ENCODE measurements around the gene MYH11. TPM values are rescaled to one million over a fixed set of nuclear protein-coding genes. Genes with fewer than 3 reads are reported as not detected.

The MYH11 gene
- total and polyA plus RNA-seq, 5 donors = 70.6 to 420 (median 110) TPM

- intact Hi-C loops (cut with DNase I) = loop anchor here (5.0 kb wide), 1 partner anchor 252 kb away; no protein-coding TSS in a partner anchor
- H3K4me3 ChIP-seq (ENCODE audit: low read length) = no peak overlapping the region
- ATAC-seq (peak; percentile 82 to 84), DNase-seq (peak; percentile 49 to 77 (median 60))
- peak overlapping the region; percentile 85 for H3K27ac ChIP-seq (ENCODE audit: low read length)
- H3K9me3 ChIP-seq (ENCODE audit: control insufficient read depth, low read length) = no peaks in the 10 kb centered on the region
- H3K4me1 ChIP-seq (ENCODE audit: control insufficient read depth, insufficient read depth, low read length) = peaks cover 2% of the 10 kb centered on the region
- 42% methylated on average over 7 of the region's 7 CpGs for WGBS
- no peaks in the 10 kb centered on the region for H3K27me3 ChIP-seq (ENCODE audit: control insufficient read depth, insufficient read depth)
These were observed 18.0 kb upstream of the MYH11 start for GRCh38 chr16:15874745-15875314.

- WGBS = 95% methylated on average over 1 of the region's 1 CpG
- no peak for ATAC-seq
These were observed 16.9 kb upstream of the MYH11 start for GRCh38 chr16:15873737-15874136.

GRCh38 chr16:15873301-15873700, 16.5 kb upstream of the MYH11 start:
- DNase-seq (no peak), ATAC-seq (no peak)
- H3K4me3 ChIP-seq (ENCODE audit: low read length) = no peak overlapping the region
- H3K27ac ChIP-seq (ENCODE audit: low read length) = no peak overlapping the region
- H3K4me1 ChIP-seq (ENCODE audit: control insufficient read depth, insufficient read depth, low read length) = peaks cover 2% of the 10 kb centered on the region
- no peaks in the 10 kb centered on the region for H3K27me3 ChIP-seq (ENCODE audit: control insufficient read depth, insufficient read depth)
- WGBS = 85% methylated on average over 2 of the region's 2 CpGs
- H3K9me3 ChIP-seq (ENCODE audit: control insufficient read depth, low read length) = no peaks in the 10 kb centered on the region
- intact Hi-C loops (cut with DNase I) = no loop called here

More at GRCh38 chr16:15873737-15874136, 16.9 kb upstream of the MYH11 start:
- H3K27me3 ChIP-seq (ENCODE audit: control insufficient read depth, insufficient read depth) = no peaks in the 10 kb centered on the region
- no peaks in the 10 kb centered on the region for H3K9me3 ChIP-seq (ENCODE audit: control insufficient read depth, low read length)
- no peak overlapping the region for H3K4me3 ChIP-seq (ENCODE audit: low read length)
- no peak for DNase-seq
- intact Hi-C loops (cut with DNase I) = no loop called here
- H3K4me1 ChIP-seq (ENCODE audit: control insufficient read depth, insufficient read depth, low read length) = peaks cover 2% of the 10 kb centered on the region
- H3K27ac ChIP-seq (ENCODE audit: low read length) = no peak overlapping the region

- DNase-seq (no peak), ATAC-seq (no peak)
- intact Hi-C loops (cut with DNase I) = no loop called here
- no peak overlapping the region for H3K27ac ChIP-seq (ENCODE audit: low read length)
- H3K27me3 ChIP-seq (ENCODE audit: control insufficient read depth, insufficient read depth) = no peaks in the 10 kb centered on the region
- no peaks in the 10 kb centered on the region for H3K9me3 ChIP-seq (ENCODE audit: control insufficient read depth, low read length)
- no peak overlapping the region for H3K4me3 ChIP-seq (ENCODE audit: low read length)
- H3K4me1 ChIP-seq (ENCODE audit: control insufficient read depth, insufficient read depth, low read length) = peaks cover 2% of the 10 kb centered on the region
- WGBS = 88% methylated on average over 5 of the region's 5 CpGs
These were observed 13.2 kb upstream of the MYH11 start for GRCh38 chr16:15870011-15870410.

GRCh38 chr16:15866451-15866850, 9.6 kb upstream of the MYH11 start:
- WGBS = 76% methylated on average over 5 of the region's 5 CpGs
- intact Hi-C loops (cut with DNase I) = no loop called here
- DNase-seq = no peak
- H3K27me3 ChIP-seq (ENCODE audit: control insufficient read depth, insufficient read depth) = no peaks in the 10 kb centered on the region
- no peaks in the 10 kb centered on the region for H3K4me1 ChIP-seq (ENCODE audit: control insufficient read depth, insufficient read depth, low read length)
- H3K9me3 ChIP-seq (ENCODE audit: control insufficient read depth, low read length) = no peaks in the 10 kb centered on the region
- H3K27ac ChIP-seq (ENCODE audit: low read length) = no peak overlapping the region
- H3K4me3 ChIP-seq (ENCODE audit: low read length) = no peak overlapping the region
- no peak for ATAC-seq

GRCh38 chr16:15865742-15866141, 8.9 kb upstream of the MYH11 start:
- no peak for DNase-seq
- intact Hi-C loops (cut with DNase I) = no loop called here
- no peak for ATAC-seq
- Histone ChIP-seq H3K27me3 (ENCODE audit: control insufficient read depth, insufficient read depth) (no peaks in the 10 kb centered on the region), H3K27ac (ENCODE audit: low read length) (no peak overlapping the region), H3K4me1 (ENCODE audit: control insufficient read depth, insufficient read depth, low read length) (no peaks in the 10 kb centered on the region), H3K9me3 (ENCODE audit: control insufficient read depth, low read length) (no peaks in the 10 kb centered on the region), H3K4me3 (ENCODE audit: low read length) (no peak overlapping the region)
- 58% methylated on average over 7 of the region's 7 CpGs for WGBS

- Histone ChIP-seq H3K9me3 (ENCODE audit: control insufficient read depth, low read length) (no peaks in the 10 kb centered on the region), H3K4me1 (ENCODE audit: control insufficient read depth, insufficient read depth, low read length) (no peaks in the 10 kb centered on the region)
- ATAC-seq = no peak
These were observed 8.1 kb upstream of the MYH11 start for GRCh38 chr16:15864939-15865338.

GRCh38 chr16:15861996-15862395, 5.2 kb upstream of the MYH11 start:
- Histone ChIP-seq H3K27me3 (ENCODE audit: control insufficient read depth, insufficient read depth) (no peaks in the 10 kb centered on the region), H3K4me3 (ENCODE audit: low read length) (no peak overlapping the region), H3K27ac (ENCODE audit: low read length) (no peak overlapping the region), H3K9me3 (ENCODE audit: control insufficient read depth, low read length) (no peaks in the 10 kb centered on the region), H3K4me1 (ENCODE audit: control insufficient read depth, insufficient read depth, low read length) (no peaks in the 10 kb centered on the region)
- DNase-seq = no peak
- no peak for ATAC-seq
- intact Hi-C loops (cut with DNase I) = no loop called here
- WGBS = 89% methylated on average over 3 of the region's 3 CpGs

More at GRCh38 chr16:15864939-15865338, 8.1 kb upstream of the MYH11 start:
- no peak overlapping the region for H3K27ac ChIP-seq (ENCODE audit: low read length)
- no peak overlapping the region for H3K4me3 ChIP-seq (ENCODE audit: low read length)
- no peaks in the 10 kb centered on the region for H3K27me3 ChIP-seq (ENCODE audit: control insufficient read depth, insufficient read depth)
- WGBS = 91% methylated on average over 5 of the region's 5 CpGs
- intact Hi-C loops (cut with DNase I) = no loop called here
- no peak for DNase-seq

- 93% methylated on average over 12 of the region's 12 CpGs for WGBS
- Histone ChIP-seq H3K4me1 (ENCODE audit: control insufficient read depth, insufficient read depth, low read length) (no peaks in the 10 kb centered on the region), H3K9me3 (ENCODE audit: control insufficient read depth, low read length) (no peaks in the 10 kb centered on the region), H3K27ac (ENCODE audit: low read length) (peak overlapping the region; percentile 42), H3K4me3 (ENCODE audit: low read length) (no peak overlapping the region), H3K27me3 (ENCODE audit: control insufficient read depth, insufficient read depth) (no peaks in the 10 kb centered on the region)
- ATAC-seq (no peak), DNase-seq (no peak)
- intact Hi-C loops (cut with DNase I) = no loop called here
These were observed 2.3 kb upstream of the MYH11 start for GRCh38 chr16:15858921-15859668.

- DNase-seq (peak; percentile 55 to 82 (median 79)), ATAC-seq (peak; percentile 61 to 72)
- H3K9me3 ChIP-seq (ENCODE audit: control insufficient read depth, low read length) = no peaks in the 10 kb centered on the region
- H3K4me1 ChIP-seq (ENCODE audit: control insufficient read depth, insufficient read depth, low read length) = no peaks in the 10 kb centered on the region
- H3K27ac ChIP-seq (ENCODE audit: low read length) = peak overlapping the region; percentile 75
- intact Hi-C loops (cut with DNase I) = no loop called here
- WGBS = under 1% methylated on average over 55 of the region's 55 CpGs
- H3K4me3 ChIP-seq (ENCODE audit: low read length) = peak overlapping the region; percentile 75
- no peaks in the 10 kb centered on the region for H3K27me3 ChIP-seq (ENCODE audit: control insufficient read depth, insufficient read depth)
These were observed 1.1 kb upstream of the MYH11 start for GRCh38 chr16:15857724-15858560.

GRCh38 chr16:15856182-15856581, 646 bp downstream of the MYH11 start:
- no peaks in the 10 kb centered on the region for H3K9me3 ChIP-seq (ENCODE audit: control insufficient read depth, low read length)
- WGBS = 27% methylated on average over 2 of the region's 2 CpGs
- no peak for ATAC-seq
- peak overlapping the region; percentile 75 for H3K4me3 ChIP-seq (ENCODE audit: low read length)
- DNase-seq = no peak
- intact Hi-C loops (cut with DNase I) = no loop called here
- H3K27ac ChIP-seq (ENCODE audit: low read length) = no peak overlapping the region
- H3K4me1 ChIP-seq (ENCODE audit: control insufficient read depth, insufficient read depth, low read length) = no peaks in the 10 kb centered on the region
- no peaks in the 10 kb centered on the region for H3K27me3 ChIP-seq (ENCODE audit: control insufficient read depth, insufficient read depth)
